Measurements from ENCODE around the gene LGALS9.

LGALS9 gene

DNA sequence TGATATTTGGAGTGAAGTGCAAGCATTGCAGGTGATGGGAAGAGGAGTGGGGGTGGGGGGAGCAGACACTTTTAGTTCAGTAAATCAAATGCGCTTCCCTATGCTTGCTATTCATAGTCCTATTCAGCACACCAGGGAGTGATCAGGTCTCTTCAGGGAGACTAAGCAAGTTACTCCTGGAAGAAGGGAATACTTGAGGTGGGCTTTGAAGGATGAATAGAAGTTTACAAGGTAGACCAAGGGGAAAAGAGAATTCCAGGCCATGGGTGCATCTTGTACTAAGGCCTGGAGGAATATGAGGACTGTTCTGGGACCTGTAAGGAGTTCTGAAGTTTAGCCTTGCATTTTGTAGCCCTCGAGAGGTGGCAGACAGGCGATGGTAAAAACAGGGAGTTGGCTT lies 40.1 kb upstream of the LGALS9 start:
- H3K4me3 ChIP-seq (ENCODE audit: control insufficient read depth, low read depth, low read length): no peak overlapping the region
- TF ChIP-seq, protein P1, sequence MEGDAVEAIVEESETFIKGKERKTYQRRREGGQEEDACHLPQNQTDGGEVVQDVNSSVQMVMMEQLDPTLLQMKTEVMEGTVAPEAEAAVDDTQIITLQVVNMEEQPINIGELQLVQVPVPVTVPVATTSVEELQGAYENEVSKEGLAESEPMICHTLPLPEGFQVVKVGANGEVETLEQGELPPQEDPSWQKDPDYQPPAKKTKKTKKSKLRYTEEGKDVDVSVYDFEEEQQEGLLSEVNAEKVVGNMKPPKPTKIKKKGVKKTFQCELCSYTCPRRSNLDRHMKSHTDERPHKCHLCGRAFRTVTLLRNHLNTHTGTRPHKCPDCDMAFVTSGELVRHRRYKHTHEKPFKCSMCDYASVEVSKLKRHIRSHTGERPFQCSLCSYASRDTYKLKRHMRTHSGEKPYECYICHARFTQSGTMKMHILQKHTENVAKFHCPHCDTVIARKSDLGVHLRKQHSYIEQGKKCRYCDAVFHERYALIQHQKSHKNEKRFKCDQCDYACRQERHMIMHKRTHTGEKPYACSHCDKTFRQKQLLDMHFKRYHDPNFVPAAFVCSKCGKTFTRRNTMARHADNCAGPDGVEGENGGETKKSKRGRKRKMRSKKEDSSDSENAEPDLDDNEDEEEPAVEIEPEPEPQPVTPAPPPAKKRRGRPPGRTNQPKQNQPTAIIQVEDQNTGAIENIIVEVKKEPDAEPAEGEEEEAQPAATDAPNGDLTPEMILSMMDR (IDR thresholded peaks at IDR 0.05; ENCODE audit: control insufficient read depth, insufficient read depth, low read depth, low read length, missing control alignments): no peak
- DNase-seq (ENCODE audit: low read depth): no peak

DNA sequence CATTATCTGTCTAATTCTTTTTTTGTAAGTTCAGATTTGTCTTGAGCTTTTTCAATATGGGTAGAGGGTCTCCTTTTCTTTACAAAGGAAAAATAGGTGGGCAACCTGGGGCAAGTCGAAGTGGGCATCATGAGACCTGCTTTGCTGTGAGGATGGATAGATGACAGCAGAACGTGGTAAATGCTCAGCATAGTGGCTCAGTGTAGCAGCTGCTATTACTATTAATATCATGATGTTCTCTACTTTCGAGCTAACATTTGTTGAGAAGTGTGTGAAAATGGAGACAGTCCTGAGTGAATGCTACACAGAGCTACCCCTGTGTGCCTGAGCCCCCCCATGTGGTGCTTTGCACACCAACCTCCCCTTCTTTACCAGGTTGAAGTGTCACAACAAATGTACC lies 39.0 kb upstream of the LGALS9 start:
- no peak for DNase-seq (ENCODE audit: low read depth)
- H3K4me3 ChIP-seq (ENCODE audit: control insufficient read depth, low read depth, low read length): no peak overlapping the region
- TF ChIP-seq, protein P1 (IDR thresholded peaks at IDR 0.05; ENCODE audit: control insufficient read depth, insufficient read depth, low read depth, low read length, missing control alignments): no peak

DNA sequence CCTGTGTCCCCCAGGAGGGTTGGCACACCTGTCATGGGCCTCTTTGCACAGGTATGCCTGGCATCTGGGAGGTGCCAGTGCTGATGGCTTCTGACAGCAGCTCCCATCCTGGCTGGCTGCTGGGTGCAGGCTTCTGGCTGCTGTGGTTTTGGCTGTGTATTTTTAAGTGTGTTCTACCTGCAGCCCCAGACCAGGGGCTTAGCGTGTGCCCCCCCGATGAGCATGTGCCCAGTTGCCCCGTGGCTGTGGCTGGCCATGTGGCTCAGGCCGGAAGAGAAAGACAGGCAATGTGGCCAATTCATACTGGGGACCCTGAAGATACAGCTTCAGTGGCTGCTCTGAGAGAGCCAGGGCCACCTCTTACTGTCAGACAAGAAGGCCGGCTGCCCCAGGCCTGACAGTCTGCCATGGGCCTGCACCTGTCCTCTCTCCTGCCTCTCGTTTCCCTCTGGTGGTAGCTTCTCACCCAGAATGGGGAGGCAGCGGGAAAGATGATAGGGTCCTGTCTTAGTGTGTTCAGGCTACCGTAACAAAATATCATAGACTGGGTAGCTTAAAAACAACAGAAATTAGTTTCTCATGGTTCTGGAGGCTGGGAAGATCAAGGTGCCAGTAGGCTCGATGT lies 37.6 kb upstream of the LGALS9 start:
- TF ChIP-seq, protein P1 (IDR thresholded peaks at IDR 0.05; ENCODE audit: control insufficient read depth, insufficient read depth, low read depth, low read length, missing control alignments): no peak
- DNase-seq (ENCODE audit: low read depth): no peak
- H3K4me3 ChIP-seq (ENCODE audit: control insufficient read depth, low read depth, low read length): no peak overlapping the region

DNA sequence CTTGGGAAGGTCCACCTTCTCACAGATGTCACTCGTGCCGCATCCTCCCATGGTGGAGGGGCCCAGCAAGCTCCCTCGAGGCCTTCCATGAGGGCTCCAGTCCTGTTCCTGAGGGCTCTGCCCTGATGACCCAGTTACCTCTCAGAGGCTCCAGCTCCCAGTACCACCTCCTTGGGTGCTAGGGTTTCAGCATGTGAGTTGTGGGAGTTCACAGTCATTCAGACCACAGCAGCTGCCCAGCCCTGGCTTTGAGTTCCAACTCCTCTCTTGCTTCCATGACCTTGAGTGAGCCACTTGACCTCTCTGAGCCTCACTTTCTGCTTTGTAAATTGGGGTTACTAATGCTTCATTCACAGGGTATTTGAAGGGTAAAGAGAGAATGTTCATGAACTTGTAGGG lies 37.1 kb upstream of the LGALS9 start:
- no peak overlapping the region for H3K4me3 ChIP-seq (ENCODE audit: control insufficient read depth, low read depth, low read length)
- DNase-seq (ENCODE audit: low read depth): no peak
- TF ChIP-seq, protein P1 (IDR thresholded peaks at IDR 0.05; ENCODE audit: control insufficient read depth, insufficient read depth, low read depth, low read length, missing control alignments): no peak

DNA sequence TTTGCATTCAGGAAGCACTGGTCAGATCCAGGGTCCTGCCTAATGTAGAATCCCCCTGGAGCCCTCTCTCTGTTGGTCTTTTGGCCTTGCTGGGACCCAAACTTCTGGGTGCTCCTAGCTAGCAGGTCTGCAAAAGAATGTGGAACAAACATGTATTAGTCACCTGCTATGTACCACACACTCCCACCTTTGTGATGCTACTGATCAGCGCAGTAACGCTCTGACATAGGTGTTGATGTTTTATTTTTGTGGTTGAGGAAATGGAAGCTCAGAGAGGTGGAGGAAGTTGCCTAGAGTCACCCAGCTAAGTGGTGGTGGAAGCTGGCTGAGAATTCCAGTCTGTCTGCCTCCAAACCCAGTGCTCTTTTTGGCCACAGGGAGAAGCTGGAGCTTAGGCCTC lies 35.8 kb upstream of the LGALS9 start:
- no peak overlapping the region for H3K4me3 ChIP-seq (ENCODE audit: control insufficient read depth, low read depth, low read length)
- DNase-seq (ENCODE audit: low read depth): no peak
- TF ChIP-seq, protein P1 (IDR thresholded peaks at IDR 0.05; ENCODE audit: control insufficient read depth, insufficient read depth, low read depth, low read length, missing control alignments): no peak

DNA sequence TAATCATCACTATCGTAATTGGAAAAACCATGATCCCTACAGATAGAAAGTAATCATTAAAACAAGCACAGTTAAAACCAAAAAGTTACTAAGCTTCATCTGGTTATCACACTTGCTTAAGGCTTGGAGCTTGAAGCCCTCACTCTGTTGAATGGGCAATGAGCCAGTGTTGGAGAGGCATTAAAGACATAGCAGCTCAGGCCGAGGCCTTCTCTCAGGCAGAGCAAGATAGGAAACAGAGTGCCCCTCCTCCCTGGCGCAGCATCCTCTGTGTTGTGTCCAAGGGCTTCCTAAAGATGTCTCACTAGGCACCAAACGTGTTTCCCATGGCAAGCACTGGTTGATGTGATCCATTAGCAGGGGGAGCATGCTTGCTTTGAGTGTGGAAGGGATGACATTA lies 34.9 kb upstream of the LGALS9 start:
- TF ChIP-seq, protein P1 (IDR thresholded peaks at IDR 0.05; ENCODE audit: control insufficient read depth, insufficient read depth, low read depth, low read length, missing control alignments): no peak
- no peak for DNase-seq (ENCODE audit: low read depth)
- H3K4me3 ChIP-seq (ENCODE audit: control insufficient read depth, low read depth, low read length): no peak overlapping the region

All from AG09309 (cell line).